Cerebellar nuclear complex (tissue), 1 donor: ENCODE data around the gene EXOC6B.
"Not testable (repeated sequence)": the region's sequence is repeated elsewhere in the genome, so short reads cannot be mapped to it uniquely, and the experiment has no call there.

Experiments
- DNase-seq, 2 experiments: peaks; one replicate each; lab custom pipeline; 2025; lab: John Stamatoyannopoulos, UW

EXOC6B gene

GRCh38 chr2:72544554-72544953, 281.3 kb downstream of the EXOC6B start:
- DNase-seq = no peak

DNA sequence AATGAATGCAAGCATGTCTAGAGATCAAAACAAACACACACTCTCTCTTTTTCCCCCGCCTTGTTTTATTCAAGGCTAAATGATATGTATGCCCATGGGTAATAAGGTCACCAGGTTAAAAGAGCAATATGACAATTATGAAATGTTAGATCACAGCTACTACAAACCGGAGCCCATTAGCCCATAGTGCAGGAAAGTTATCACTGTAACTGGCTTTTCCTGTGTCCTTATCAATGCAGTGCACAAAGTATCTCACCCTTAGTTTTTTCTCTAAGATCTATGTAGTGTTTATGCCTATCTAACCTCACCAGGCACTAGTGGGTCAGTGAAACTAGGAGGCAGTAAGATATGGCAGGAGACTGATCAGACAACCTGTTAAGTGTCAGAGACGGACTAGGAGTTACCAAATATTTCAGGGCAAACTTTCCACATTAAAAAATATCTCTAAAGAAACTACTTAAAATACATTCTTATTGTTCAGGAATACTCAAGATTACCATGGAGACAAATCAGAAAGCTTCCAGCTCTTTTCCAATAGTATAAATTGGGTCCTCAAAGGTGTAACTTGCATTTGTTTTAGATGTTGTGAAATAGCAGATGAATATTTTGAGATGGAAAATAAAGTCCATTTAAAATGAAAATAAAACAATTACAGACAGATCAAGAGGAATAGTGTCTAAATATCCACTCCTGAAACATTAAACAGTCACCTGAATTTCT, 282.2 kb downstream of the EXOC6B start:
- no peak for DNase-seq

DNA sequence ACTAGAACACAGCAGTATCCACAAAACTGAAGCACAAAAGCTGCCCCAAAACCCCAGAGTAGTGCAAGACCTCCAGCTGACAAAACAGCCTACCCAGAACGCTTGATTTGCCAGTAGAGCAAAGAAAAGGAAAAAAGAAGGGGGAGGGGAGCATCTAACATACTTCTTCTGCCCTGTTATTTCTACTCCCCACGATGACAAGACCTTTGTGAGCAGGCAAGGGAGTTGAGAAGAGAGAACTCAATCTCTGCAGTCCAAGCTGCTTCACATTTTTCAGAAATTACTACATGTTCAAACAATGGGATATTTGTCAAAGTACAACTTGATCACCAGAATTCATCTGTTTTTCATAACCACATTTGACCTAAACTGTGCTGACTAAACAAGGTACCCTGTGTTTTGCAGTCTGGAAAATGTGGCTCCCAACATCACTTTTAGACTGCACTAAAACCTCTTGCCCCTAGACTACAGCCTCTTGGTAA, 286.7 kb downstream of the EXOC6B start:
- DNase-seq = no peak

GRCh38 chr2:72538486-72538885, 287.3 kb downstream of the EXOC6B start:
- no peak for DNase-seq

GRCh38 chr2:72535586-72535985, 290.2 kb downstream of the EXOC6B start:
- DNase-seq = not testable (repeated sequence)

- no peak for DNase-seq
These were observed 292.1 kb downstream of the EXOC6B start for GRCh38 chr2:72533765-72534164.

DNA sequence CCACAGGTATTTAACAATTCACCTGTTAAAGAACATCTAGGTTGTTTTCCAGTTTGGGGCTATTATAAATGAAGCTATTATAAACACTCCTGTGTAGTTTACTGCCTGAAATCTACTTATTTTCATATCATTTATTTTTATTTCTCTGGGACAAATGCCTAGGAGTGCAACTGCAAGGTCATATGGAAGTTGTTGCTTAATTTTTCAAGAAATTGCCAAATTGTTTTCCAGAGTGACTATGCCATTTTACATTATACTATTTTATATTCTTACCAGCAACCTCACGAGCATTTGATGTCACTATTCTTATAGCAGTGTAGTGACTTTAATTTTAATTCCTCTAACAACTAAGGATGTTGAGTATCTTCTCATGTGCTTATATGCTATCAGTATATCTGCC, 298.4 kb downstream of the EXOC6B start:
- DNase-seq = no peak

- no peak for DNase-seq
These were observed 299.2 kb downstream of the EXOC6B start for GRCh38 chr2:72526623-72527022.

DNA sequence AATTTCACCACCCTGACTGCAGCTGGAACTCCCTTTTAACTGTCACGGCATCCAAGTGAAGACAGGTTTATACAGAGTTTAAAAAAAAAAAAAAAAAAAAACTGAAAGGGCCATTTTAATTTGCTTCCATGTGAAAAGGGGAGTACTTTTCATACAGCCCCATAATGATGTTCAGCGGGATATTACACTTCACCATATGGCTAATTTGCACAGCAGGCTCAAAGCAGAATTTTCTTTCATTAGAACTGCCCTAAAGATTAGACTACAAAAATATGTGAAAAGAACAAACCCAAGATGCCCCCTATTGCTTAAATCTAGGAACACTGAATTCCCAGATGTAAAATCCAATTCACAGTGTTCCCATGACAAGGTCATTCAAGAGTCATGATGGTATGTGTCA, 301.8 kb downstream of the EXOC6B start:
- no peak for DNase-seq

DNA sequence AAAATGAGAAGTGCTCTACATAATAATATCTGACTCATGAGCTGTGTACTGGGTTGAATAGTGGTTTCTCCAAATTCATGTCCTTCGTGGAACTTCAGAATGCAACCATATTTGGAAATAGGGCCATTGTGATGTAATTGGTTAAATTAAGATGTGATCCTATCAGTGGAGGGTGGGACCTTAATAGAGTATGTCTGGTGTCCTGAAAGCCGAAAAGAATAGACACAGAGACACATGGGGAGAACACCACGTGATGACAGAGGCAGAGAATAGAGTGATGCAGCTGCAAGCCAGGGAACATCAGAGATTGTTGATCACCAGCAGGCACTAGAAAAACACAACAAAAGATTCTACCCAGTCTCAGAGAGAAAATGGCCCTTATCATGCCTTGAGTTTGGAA, 310.1 kb downstream of the EXOC6B start:
- no peak for DNase-seq

- DNase-seq = no peak
These were observed 312.8 kb downstream of the EXOC6B start for GRCh38 chr2:72513011-72513410.

DNA sequence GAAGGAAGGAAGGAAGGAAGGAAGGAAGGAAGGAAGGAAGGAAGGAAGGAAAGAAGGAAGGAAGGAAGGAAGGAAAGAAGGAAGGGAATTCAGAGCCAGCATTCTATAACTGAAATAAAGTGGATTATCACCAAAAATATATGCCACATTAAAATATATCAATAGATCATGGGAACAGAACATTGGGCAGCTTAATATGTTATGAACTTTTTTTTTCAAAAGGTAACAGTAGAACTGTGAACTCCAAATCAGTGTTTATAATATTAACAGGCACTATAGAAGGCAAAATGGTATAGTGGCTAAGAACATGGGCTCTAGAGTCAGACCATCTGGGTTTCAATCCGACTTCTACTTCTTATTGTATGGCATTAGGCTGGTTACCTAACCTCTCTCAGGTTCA, 313.5 kb downstream of the EXOC6B start:
- no peak for DNase-seq

DNA sequence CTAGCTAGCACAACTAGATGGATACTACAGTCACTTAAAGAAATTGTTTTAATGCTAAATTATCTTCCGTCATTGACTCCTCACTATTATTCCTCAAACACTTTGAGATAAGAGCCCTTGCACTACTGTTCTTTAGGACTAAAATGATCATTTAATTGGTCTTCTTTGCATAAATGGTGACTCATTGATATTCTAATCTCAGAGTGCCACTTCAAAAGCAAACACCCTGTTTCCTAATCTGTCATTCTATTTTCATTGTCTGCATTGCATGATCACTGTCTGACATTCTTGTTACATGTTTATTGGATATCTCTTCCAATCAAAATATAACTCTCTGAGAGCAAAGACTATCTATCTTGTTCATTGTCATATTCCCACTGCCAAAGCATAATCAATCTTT, 313.9 kb downstream of the EXOC6B start:
- no peak for DNase-seq

GRCh38 chr2:72497763-72498162, 328.1 kb downstream of the EXOC6B start:
- DNase-seq = no peak

DNA sequence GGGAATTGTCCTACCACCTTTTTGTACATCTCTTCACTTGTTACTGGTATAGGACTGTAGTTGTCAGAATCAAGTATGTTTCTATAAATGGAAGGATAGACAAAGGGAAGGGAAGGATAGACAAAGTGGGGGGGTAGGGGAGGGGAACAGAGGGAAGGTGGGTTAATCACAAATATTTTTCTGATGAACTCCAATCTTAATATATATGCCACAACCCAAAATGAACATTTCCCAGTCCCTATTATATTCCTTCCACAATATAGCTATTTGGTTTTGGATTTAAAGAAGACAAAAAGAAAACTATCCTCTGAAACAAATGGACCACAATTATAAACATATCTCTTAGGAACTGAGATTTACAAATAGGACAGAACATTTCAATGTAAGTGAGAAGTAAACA, 329.4 kb downstream of the EXOC6B start:
- no peak for DNase-seq

- DNase-seq = no peak
These were observed 331.4 kb downstream of the EXOC6B start for GRCh38 chr2:72494392-72494791.

- not testable (repeated sequence) for DNase-seq
These were observed 341.2 kb downstream of the EXOC6B start for GRCh38 chr2:72484622-72485021.

DNA sequence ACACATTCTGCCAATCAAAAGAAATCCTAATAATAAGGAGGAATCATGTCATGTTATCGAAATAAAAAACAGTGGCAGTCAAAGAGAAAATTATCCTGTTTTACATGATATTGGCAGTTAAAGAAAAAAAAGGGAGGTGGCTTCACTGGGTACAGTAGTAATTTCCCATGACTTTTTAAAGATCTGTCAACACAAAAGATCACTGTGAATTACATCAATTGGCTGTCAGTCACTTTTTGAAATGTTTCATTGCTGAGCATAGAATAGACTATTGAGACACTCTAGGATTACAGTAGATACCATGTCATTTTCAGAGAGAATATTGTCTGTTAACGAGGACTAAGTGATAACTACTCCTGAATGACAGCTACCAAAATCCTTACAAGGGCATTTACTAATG, 342.5 kb downstream of the EXOC6B start:
- DNase-seq = no peak

GRCh38 chr2:72475246-72475645, 350.6 kb downstream of the EXOC6B start:
- DNase-seq = no peak

DNA sequence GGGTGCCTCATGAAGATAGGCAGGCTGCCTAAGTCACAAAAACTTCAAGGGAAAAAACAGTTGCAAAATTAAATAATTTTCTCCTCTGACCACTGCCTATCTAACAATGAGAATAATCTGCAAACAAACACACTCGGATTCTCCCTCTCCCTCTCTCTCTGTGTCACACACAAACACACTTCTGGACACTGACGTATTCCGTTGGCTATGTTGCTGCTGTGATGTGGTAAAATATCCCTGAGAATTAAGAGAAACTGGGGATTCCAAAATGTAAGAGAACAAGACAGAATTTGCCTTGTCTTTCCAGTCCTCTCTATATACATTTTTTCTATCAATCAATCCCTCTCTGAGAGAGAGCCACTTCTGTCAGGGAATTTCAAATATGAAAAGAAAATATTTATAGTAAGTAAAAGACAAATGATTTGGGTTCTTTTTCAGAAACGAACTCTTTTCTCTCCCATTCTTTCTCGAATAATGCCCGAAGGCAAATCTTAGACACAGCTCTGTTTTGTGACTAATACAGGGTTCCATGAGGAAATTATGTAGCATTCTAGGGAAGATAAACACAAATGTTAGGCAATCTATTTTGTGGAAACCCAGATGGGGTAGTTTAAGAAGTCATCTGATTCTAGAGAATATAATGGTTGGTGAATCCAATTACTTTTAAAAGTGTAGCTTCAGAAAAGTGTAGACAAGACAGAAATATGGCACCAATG, 367.9 kb downstream of the EXOC6B start:
- no peak for DNase-seq

- DNase-seq = no peak
These were observed 371.6 kb downstream of the EXOC6B start for GRCh38 chr2:72454189-72454588.

DNA sequence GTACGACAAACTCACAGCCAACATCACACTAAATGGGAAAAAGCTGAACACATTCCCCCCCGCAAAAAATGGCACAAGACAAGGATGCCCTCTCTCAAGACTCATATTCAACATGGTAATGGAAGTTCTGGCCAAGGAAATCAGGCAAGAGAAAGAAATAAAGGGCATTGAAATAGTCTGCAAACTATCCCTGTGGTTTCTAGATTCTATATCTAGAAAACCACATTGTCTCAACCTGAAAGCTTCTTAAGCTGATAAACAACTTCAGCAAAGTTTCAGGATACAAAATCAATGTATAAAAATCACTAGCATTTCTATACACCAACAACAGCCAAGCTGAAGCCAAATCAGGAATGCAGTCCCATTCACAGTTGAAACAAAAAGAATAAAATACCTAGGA, 383.6 kb downstream of the EXOC6B start:
- no peak for DNase-seq

- no peak for DNase-seq
These were observed 385.9 kb downstream of the EXOC6B start for GRCh38 chr2:72439892-72440291.

GRCh38 chr2:72438364-72438763, 387.5 kb downstream of the EXOC6B start:
- no peak for DNase-seq
